ENCODE measurements around the gene SLC27A6.

- no peak for TF ChIP-seq CTCF (IDR thresholded peaks at IDR 0.05)
- TF ChIP-seq POLR2AphosphoS5 (IDR thresholded peaks at IDR 0.05; ENCODE audit: low read depth, low read length): no peak
- TF ChIP-seq ZBTB33 (IDR thresholded peaks at IDR 0.05; ENCODE audit: borderline replicate concordance, low read depth): no peak
- no peak for TF ChIP-seq NFIC (IDR thresholded peaks at IDR 0.05; ENCODE audit: borderline replicate concordance)
These were observed 107.8 kb downstream of the SLC27A6 start for GRCh38 chr5:129073111-129073510.

All from SK-N-SH (cell line).